Tongue (tissue), 2 donors: ENCODE measurements around the gene PPP2R2C. TPM values are rescaled to one million over a fixed set of nuclear protein-coding genes. Genes with fewer than 3 reads are reported as not detected.

Experiments used
- DNase-seq: peaks from one replicate; pipeline ENCODE4 v3.0.0-alpha.2; 2015
- total RNA-seq: library from RNA; depleted of rRNA; stranded (reverse); fragments of >200 nt; gene quantifications from one replicate; pipeline ENCODE4 v1.2.3, GENCODE V29; 2014

The PPP2R2C gene
- total RNA-seq, 1 donor from 2014 or later: 8.8 TPM

DNA sequence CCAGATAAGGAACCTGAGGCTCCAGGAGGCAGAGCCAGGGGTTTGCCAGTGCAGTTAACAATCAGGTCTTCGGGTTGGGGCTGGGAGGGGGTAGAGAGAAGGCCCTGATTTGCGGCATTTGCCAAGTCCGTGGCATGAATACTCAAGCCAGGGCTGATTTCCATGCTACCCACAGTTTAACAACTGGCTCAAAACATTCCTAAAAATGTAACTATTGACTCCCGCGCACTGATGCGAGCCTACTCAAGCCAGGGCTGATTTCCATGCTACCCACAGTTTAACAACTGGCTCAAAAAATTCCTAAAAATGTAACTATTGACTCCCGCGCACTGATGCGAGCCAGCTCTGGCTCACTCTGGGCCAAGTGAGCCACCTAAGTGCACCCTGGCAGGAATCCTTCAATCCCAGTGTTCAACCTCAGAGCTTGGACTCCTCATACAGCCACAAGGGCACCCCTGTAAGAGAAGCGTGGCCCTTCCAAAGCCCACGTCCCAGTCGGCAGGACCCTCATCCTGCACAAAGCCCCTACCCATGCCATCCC lies 75.6 kb downstream of the PPP2R2C start:
- DNase-seq: peak; percentile 17

DNA sequence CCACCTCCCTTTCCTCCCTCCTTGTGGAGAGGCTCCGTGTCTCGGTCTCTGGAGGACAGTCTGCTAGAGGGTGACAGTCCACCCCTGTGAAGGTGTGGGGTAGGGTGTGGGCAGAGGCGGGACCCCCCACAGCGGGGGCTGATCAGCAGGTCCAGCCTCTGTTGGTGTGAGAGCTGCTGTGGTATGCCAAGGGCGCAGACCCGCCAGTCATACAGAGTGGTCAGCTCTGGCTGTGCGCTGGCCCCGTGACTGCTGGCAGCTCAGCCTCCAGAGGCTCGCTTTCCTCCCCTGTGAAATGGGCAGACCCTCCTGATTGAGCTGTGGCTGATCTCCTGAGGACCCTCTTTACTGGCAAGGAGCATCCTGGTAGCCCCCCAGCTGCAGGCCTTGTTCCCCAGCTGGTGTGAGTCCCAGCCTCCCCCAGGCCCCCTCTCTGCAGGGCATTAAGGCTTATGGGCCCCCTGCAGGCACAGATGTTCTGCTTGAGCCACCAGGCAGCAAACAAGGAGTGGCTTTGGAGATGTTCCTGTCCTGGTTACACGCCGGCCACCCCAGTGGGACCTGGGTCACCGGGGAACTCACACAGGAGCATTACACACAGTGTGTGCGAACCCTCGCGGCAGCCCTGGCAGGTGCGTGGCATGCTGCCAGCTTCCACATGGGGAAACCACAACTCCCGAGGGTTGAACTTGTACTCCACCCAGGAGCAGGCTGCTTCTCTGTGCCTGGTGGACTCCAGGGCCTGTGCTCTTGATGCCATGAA lies 76.8 kb downstream of the PPP2R2C start:
- DNase-seq: no peak

DNA sequence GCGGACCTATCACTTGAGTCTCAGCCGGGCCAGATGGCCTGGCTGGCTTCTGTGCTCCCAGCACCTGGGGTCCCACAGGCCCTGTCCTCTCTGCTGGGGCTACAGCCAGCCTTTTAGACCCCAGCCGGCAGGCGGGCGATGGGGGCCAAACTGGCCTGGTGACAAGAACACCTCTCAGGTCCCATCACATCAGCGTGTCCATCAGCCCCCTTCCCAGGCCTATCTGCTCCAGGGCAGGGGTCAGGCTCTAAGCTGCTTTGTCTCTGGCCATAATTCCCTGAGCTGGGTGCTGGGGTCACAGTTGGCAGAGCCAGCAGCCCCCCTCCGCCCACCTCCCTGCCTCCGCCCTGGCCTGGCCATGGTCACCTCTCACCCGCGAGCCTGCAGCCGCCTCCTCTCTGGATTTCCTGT lies 77.7 kb downstream of the PPP2R2C start:
- no peak for DNase-seq

DNA sequence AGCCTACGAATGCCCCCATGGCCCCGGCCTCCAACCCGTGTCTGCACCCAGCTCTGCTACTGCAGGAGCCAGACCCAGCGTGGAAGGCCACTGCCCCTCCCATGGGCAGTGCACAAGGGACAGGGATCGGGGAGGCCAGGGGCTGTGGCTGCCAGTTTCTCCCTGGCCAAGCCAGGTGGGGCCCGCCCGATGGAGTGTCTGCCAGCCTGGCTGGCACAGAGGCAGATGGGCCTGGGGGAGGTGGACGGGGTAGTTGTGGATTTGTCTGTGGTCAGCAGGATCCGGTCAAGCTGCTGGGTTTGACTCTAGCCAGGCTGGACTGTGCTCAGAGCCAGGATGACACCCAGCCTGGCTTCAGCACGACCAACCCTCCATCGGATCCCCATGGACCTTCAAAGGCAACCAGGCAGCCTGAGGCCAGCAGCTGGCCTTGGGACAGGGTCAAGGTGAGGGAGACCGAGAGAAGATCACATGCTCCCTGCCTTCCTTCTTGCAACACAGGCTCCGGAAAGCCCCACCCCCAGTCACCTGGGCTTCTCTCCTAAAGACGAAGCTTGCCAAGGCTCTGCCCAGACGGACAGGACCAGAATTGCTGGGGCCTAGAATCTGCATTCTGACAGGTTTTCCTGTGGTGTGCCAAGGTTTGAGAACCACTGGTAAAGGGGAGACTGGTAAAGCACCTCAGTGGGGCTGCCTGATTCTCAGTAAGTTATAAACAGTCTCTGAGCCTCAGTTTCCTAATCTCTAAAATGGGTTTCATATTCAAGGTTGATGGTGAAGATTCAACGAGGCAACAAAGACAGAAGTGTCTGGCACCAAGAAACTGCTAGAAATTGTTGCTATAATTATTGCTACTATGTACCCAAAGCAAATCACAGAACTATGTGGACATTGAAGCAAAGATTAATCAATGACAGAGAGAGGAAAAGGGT lies 78.6 kb downstream of the PPP2R2C start:
- DNase-seq: no peak

DNA sequence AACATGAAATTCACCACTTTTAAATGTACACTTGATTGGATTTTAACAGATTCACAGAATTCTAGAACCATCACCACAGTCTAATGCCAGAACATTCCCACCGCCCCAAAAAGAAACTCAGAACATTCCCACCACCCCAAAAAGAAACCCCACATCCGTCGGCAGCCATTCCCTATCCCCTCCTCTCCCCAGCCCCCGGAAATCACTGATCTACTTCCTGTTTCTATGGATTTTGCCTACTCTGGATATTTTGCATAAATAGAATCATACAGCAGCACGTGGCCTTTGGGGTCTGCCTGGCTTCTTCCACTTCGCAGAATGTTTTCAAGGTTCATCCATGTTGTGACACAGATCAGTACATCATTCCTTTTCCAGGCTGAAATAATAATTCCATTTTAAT lies 79.3 kb downstream of the PPP2R2C start:
- DNase-seq: no peak

DNA sequence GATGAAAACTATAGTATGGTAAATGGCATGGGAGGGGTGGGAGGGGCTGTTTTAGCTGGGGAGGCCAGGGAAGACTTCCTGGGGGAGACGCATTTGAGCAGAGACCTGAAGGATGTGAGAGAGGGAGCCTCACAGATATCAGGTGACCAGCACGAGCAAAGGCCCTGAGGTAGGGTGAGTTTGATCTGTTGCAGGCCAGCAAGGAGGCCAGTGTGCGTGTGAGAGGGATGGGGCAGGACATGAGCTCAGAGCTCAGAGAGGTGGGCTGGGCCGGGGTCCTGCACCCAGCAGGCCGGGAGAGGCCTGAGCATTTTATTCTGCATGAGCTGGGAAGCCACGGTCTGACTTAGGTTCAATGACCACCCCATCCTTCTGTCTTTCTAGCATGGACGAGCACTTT lies 80.0 kb downstream of the PPP2R2C start:
- no peak for DNase-seq

DNA sequence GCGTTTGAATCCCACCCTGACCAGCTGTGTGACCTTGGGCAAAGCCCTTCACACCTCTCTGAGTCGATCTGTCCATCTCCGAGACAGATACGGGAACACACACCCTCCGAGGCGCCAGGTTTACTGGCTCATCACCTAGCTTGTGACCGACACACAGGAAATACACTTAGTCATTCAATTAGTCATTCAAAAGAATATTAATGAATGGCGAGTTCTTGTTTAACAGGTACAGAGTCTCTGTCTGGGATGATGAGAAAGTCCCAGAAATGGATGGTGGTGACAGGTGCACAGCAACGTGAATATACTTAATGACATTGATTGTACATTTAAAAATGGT lies 80.6 kb downstream of the PPP2R2C start:
- no peak for DNase-seq

DNA sequence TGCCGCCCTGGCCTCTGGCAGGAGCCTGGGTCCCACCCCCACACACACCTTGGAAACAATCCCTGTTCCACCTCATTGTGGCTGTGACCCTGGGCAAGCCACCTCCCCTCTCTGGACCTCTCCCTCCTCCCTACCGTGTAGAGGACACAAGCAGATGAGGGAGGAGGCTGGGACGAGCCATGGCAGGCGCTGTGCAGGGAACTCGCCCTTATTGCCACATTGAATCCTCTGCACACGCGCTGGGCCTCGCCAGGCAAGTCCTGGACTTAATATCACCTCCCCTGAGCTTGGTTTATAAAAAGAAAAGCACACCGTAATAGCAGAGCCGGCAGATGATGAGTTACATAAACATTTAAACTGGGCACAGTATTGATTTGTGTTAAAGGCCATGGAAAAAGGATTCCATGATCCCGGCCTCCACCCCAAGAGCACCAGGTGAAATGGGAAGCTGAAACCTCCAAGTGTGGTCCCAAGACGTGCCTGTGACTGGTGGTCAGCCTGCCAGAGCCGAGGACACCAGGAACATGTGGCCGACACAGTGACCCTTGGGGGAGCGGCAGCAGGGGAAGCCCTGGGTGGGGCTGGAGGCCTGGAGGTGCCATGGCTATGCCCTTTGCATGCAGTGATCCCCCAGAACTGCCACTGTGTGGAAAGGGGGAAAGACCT lies 81.1 kb downstream of the PPP2R2C start:
- DNase-seq: no peak

DNA sequence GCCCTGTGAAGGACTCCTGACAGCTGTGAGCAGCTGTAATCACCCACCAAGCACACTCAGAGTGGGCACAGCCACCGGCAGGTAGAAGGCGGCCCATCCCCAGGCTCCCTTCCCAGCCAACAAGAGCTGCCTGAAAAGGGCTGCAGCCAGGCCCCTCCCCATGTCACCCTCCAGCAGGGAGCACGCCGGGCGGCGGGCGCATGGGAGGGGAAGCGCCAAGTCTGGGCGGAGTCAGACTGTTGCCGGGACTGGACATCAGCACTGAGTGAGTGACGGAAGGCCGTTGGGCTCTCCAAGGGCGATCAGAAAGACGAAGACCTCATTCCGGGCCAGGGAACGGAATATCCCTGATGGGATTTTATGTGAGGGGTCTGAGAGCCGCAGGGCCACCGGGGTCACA lies 82.1 kb downstream of the PPP2R2C start:
- DNase-seq: peak; percentile 7

DNA sequence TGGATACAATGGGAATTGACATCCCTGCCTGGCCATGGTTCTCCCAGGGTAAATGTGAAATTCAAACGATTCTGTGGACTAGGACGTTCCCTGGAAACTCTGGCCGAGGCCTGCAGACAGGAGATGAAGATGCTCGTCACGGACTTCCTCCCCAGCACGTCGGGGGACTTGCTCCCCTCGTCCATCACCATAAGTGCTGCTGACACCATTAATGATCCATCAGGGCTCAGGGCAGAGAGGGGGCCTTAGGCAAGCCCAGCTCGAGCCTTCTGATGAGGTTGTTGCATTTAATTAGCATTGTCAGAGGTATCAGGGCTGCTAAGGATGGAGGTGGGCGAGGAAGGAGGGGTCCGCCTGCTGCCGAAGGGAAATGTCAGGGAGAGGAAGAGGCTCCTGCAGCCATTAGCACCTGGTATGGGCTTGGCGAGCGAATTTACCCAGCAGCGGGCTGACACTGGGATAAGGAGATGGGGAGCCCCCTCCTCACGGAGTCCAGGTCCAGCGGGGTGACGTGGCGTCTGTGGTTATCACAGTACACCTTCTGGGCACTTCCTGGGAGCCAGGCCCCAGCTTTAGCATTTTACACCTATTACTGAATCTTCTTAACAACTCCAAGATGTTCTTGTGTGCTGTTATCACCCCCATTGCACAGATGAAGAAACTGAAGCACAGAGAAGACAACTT lies 83.1 kb downstream of the PPP2R2C start:
- no peak for DNase-seq

DNA sequence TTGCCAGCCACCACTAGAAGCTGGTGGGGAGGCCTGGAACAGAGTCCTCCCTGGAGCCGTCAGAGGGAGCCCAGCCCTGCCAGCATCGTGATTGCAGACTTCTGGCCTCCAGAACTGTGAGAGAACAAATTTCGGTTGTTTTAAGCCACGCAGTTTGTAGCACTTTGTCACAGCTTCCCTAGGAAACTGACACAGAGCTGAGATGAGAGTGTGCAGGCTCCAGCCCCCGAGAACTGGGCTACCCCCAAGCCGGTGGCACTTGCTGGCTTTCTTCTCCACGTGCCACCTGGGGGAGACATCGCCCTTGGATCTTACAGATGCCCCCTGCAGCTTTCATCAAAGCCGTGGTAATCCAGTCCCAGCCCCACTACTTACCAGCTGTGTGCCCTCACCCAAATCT lies 83.7 kb downstream of the PPP2R2C start:
- DNase-seq: no peak

DNA sequence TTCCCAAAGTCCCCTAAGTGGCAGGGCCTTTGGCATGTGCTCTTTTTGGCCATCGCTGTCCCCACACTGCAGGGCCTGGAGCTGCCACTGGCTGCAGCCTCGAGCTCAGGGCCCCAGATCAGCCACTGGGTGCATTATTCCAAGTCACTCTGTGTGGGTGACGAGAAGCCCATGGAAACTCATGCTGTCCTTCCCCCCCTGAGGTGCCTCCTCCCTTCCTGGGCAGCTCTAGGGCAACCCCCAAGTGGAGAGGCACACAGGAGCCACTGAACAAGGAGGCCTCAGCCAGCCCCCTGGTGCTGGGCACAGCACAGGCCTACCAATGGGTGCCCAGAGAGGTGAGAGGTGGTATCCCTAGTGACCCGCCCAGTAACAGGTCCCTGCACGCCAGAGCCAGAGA lies 84.5 kb downstream of the PPP2R2C start:
- DNase-seq: no peak

DNA sequence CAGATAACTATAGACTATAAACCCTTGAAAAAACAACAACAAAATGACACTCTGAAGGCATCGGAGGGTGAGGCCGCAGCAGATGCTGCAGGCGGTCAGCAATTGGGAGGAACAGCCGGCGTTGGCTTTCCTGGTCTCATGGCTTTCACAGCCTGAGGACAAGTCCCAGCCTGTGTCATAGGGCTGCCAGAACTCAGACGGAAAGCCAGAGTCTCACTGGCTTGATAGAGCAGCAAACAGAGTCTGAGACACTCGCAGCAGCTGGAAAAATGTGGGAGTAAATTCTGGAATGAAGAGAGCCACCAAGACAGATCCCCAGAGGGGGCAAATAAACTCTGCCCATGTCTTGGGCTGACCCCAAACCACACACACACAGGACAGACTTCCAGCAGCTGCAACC lies 86.3 kb downstream of the PPP2R2C start:
- peak; percentile 77 for DNase-seq

DNA sequence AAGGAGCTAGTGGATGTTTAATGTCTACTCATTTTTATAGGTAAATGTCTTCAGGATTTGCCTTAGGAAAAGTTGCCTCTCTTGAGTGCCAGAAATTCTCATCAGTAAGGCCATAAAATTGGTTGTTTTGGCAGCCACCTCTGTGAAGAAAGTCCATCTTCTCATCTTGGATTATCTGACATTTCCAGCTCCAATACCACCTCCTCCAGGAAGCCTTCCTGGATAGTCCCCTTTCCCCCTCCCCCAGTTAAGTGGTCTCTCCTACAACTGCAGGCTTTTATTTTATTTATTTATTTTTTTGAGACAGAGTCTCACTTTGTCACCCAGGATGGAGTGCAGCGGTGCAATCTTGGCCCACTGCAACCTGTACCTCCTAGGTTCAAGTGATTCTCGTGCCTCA lies 87.1 kb downstream of the PPP2R2C start:
- no peak for DNase-seq

DNA sequence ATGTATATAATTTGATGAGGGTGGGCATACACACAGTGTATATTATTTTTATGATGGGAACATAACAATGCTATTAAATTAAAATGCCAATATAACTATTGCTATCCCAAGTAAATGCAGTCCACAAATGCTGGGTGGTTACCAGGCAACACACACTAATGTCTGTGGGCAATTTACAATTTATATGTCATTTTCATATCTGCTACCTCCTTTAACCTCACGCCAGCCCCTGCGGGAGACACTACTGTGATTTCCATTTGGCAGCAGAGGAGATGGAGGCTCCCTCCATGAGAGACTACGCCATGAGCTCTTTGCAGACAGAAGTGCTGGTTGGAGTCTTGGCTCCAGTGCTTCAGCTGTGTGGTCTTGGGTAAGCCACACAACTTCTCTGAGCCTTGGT lies 87.9 kb downstream of the PPP2R2C start:
- no peak for DNase-seq

DNA sequence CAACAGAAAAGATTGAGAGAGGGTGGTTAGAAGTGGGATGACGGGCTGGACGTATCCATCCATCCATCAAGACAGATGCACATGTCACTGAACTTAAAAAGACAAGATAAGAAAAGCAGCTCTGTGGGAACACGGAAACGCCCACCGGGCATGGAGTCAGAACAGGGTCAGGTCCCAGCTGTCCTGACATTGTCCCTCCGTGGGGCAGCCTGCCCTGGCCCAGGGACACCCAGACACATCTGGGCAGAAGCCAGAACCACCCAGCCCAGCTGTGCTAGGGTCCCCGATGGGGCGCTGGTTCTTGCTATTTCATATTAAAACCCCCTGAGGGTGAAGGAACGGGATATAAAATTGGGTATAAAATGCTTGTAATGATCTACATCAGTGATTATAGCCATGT lies 88.5 kb downstream of the PPP2R2C start:
- DNase-seq: no peak

DNA sequence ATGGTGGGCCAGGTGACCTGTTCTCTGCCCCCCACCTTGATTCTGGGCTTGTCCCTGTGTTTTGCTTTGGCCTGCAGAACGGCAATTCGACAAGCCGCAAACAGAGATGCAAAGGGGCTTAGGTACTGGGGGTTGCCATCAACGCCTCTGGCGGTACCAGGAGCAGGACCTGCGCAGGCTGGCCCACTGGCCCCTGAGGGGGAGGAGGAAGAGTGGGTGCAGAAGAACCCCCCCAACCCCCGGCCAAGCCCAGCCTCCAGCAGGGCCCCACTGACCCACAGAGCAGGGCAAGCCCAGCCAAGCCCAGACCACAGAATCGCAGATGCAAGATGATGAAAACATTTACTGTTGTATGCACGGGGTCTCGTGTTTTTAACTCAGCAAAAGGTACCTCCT lies 89.4 kb downstream of the PPP2R2C start:
- DNase-seq: no peak

DNA sequence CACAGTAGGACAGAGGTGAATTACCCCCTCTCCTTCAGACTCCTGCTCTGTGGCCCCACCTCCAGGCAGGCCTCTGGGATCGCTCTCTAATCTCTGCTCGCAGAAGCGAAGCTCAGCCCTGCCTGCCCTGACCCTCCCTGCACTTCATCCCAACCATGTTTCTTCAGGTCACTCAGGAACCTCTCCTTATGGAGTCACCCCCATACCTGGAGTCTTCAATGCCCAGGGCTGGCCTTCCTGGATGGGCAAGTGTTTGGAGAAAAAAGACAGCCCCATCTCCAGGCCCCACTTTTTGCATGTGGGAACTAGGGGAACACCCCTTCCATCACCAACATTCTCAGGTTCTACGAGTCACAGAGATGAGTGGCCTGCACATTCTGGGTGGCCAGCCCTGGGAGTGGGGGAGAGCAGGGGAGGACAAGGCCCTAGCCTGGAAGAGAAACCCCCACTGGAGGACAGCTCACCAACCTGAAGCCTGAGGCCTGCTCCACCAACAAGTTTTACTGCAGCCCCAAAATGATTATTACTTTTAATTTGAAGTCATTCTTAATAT lies 90.8 kb downstream of the PPP2R2C start:
- DNase-seq: no peak

DNA sequence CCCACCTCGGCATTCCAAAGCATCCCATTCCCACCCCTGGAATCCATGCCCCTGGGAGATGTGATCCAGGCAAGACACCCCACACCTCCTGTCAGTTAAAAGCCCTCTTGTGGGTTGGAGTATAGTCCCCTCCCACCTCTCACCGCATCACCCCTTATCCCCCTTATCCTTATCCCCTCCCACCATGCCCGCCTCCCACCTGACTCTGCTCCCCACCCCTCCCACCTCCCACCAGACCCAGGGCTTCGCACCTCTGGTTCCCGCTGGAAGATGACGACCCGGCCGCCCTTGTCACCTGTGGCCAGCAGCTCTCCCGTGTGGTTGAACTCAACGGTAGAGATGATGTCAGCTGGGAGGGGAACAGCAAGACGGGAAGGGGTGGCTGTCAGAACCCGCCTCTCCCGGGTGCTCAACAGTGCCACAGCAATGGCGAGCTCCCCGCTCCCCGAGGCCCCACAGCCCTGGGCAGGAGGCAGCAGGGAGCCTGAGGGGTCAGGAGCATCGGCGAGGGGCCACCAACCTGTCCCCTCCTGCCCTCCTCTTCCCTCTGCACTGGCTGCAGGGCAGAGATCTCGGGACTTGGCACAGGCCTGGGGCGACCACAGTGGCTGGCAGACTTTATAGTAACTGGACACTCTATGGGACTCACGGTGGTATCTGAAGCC lies 91.5 kb downstream of the PPP2R2C start:
- no peak for DNase-seq

DNA sequence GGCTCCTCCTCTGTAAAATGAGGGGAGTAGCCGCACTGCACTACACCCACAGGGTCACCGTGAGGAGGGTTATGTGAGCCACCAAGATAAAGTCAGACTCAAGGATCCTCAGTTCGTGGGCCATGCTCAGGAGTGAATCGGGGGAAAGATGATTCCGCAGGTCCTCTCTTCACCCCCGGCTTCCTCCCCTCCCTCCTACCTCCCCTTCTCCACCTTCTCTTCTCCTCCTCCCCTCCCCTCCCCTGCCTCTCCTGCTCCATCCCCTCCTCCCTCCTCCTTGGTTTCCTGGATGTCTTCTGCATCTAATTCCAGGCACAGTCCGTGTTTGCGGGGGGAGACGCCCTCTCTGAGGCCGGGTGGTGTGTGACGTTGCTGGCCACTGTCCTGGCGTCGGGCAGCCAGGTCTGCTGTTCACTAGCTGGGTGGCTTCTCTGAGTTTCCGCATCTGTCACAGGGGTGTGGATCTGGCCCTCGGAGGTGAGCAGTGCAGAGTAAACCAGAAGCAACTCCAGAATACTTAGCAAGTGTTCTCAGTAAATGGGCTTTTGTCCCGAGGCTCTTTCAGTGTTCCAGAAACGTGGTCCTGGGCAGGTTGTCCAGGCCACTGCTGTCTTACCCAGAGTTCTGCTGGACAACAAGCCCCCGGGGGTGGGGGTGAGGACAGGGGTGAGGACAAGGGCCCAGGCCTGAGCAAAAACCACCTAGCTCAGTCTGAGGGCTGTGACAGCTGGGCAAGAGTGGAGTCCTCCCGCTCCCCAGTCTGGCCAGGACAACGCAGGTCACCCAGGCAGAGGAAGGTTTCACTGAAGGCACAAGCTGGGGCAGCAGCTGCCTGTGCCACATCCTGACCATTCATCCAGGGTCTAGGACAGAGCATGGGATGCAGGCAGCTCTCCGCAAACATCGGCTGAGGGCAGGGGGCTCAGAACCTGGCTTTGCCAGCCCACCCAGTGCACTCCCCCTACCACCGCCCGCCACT lies 92.4 kb downstream of the PPP2R2C start:
- DNase-seq: no peak
